Effector memory CD4-positive, alpha-beta T cell (primary cell): ENCODE measurements around the gene FNDC3B.

Experiments used
- DNase-seq, 3 donors: peaks; one replicate each; pipeline ENCODE4 v3.0.0-alpha.2; 2020
- H3K27ac ChIP-seq: 2 replicates; pipeline ENCODE4 v1.7.0; 2013; ENCODE audit warnings: mild to moderate bottlenecking, low read length, moderate library complexity; ENCODE audit not compliant: insufficient read depth, poor library complexity, severe bottlenecking
- H3K27me3 ChIP-seq: replicated peaks from 2 replicates; pipeline ENCODE4 v1.7.0; 2013; ENCODE audit warnings: mild to moderate bottlenecking, low read length; ENCODE audit not compliant: insufficient read depth, control insufficient read depth, poor library complexity, severe bottlenecking
- H3K36me3 ChIP-seq: 2 replicates; pipeline ENCODE4 v1.7.0; 2013; ENCODE audit warnings: mild to moderate bottlenecking, low read length, moderate library complexity; ENCODE audit not compliant: control insufficient read depth, insufficient read depth
- H3K4me1 ChIP-seq: 2 replicates; pipeline ENCODE4 v1.7.0; 2013; ENCODE audit warnings: low read length, mild to moderate bottlenecking; ENCODE audit not compliant: control insufficient read depth, insufficient read depth, poor library complexity, severe bottlenecking
- H3K4me3 ChIP-seq: 2 replicates; pipeline ENCODE4 v1.7.0; 2013; ENCODE audit warnings: low read length, low read depth, mild to moderate bottlenecking; ENCODE audit not compliant: insufficient read depth, poor library complexity, severe bottlenecking
- H3K9me3 ChIP-seq: 2 replicates; pipeline ENCODE4 v1.7.0; 2013; ENCODE audit warnings: mild to moderate bottlenecking, low read length, moderate library complexity; ENCODE audit not compliant: control insufficient read depth

The FNDC3B gene

DNA sequence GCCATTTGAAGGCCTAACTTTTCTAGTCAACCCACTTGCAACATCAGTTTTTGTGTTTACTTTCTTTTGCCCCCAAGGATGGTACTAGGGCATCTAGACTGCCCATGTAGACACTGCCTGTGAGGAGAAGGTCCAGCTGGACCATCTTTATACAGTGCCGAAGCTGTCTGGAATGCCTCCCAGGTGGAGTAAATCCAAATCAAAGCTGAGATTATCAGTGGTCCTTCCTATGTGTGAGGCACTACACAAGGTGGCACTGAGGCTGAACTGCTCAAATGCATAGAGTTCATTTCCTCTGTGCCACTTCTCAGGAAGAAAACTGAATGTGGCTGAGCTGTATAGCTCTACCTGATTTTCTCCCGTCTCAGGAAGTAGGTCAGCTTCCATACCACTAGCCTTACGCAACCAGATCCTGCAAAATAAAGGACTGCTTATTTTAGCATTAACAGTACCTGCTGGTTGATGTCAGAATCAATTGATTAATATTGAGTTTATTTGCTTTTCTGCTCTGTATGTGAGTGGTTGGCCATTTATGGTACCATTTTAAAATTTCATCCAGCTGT is 302.8 kb downstream of the FNDC3B start:
- Histone ChIP-seq H3K27me3 (no peaks in the 10 kb centered on the region), H3K4me3 (no peak overlapping the region), H3K36me3 (peaks cover 12% of the 10 kb centered on the region), H3K9me3 (no peaks in the 10 kb centered on the region), H3K4me1 (no peaks in the 10 kb centered on the region), H3K27ac (no peak overlapping the region)
- no peak for DNase-seq

DNA sequence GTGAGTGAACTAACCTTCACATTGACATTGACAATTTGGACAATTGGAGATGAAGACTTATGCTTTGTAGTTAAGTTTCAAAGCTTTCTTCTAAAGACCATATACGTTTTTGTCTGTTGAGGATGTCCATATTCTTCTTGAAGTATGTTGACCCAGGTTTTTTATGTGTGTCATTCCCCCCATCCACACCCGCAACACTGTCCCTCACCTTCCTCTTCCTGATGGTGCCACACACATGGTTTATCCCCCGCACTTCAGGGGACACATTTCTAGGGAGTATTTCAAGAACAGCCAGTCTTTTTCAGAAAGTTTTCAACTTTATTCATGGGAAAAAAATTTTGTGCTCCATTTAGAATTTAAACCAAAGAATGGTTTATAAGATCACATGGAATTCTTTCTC is 303.7 kb downstream of the FNDC3B start:
- Histone ChIP-seq H3K36me3 (peaks cover 14% of the 10 kb centered on the region), H3K27me3 (no peaks in the 10 kb centered on the region), H3K27ac (no peak overlapping the region), H3K9me3 (no peaks in the 10 kb centered on the region), H3K4me1 (no peaks in the 10 kb centered on the region), H3K4me3 (no peak overlapping the region)
- no peak for DNase-seq

DNA sequence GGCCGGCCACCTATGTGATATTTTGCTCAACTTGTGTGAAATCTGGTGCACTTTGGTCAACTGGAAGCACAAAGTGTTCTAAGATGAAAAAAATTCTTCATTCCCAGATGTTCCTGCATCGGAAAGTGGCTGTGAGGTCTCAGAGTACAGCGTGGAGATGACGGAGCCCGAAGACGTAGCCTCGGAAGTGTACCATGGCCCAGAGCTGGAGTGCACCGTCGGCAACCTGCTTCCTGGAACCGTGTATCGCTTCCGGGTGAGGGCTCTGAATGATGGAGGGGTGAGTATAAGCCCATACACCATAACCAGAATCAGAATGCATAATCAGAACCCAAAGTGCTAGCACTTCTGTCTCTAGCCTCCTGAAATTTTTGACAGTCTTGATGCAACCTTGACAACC is 304.6 kb downstream of the FNDC3B start:
- Histone ChIP-seq H3K36me3 (peaks cover 14% of the 10 kb centered on the region), H3K9me3 (no peaks in the 10 kb centered on the region), H3K27ac (no peak overlapping the region), H3K4me1 (no peaks in the 10 kb centered on the region), H3K4me3 (no peak overlapping the region), H3K27me3 (no peaks in the 10 kb centered on the region)
- DNase-seq: no peak

DNA sequence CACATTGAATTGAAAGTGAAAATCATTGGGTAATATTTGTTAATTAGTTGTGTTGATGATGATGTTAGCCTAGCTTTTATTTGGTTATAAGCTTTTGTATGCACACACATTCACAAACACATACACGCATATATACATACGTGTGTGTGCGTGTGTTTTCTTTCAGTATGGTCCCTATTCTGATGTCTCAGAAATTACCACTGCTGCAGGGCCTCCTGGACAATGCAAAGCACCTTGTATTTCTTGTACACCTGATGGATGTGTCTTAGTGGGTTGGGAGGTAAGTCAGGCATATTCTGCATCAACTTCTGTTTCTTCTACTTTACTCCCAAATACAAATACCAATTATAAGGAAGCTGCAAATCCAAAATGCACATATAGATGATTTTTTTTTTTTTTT is 306.8 kb downstream of the FNDC3B start:
- Histone ChIP-seq H3K27me3 (no peaks in the 10 kb centered on the region), H3K4me3 (no peak overlapping the region), H3K36me3 (peaks cover 14% of the 10 kb centered on the region), H3K4me1 (no peaks in the 10 kb centered on the region), H3K27ac (no peak overlapping the region), H3K9me3 (no peaks in the 10 kb centered on the region)
- no peak for DNase-seq

DNA sequence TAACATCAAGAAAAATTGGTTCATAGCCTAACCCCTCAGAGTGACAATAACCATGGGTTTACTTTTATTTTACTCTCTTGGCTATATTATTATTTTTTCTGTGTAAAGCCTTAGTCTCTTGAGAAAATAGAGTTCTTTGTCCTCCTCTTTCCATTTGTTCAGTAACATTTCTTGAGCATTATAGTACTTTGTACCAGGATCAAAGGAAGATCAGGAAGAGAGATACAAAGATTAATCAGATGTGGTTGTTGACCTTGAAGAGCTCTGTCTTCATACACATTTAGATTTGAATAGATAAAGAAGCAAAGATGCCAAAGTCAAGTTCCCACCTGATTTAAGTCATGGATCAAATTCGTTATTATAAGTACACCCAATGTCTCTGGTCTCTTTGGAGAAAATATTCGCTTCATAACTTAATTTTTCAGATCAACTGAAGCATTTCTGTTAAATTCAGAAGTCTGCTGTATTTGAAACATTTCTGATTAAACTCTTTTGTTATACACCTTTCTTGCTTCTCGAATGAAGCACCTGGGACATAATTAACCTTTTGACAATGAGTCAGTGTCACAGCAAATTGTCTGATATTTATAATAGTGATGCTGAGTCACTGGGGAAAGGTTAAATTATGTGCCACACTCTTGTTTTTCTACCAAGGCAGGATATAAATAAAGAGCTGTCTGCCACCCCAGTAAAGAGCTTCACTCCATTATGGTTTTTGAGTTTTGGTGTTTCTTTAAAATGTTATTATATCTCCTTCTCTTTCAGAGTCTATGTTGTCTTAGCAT is 308.7 kb downstream of the FNDC3B start:
- Histone ChIP-seq H3K4me3 (no peak overlapping the region), H3K4me1 (no peaks in the 10 kb centered on the region)

DNA sequence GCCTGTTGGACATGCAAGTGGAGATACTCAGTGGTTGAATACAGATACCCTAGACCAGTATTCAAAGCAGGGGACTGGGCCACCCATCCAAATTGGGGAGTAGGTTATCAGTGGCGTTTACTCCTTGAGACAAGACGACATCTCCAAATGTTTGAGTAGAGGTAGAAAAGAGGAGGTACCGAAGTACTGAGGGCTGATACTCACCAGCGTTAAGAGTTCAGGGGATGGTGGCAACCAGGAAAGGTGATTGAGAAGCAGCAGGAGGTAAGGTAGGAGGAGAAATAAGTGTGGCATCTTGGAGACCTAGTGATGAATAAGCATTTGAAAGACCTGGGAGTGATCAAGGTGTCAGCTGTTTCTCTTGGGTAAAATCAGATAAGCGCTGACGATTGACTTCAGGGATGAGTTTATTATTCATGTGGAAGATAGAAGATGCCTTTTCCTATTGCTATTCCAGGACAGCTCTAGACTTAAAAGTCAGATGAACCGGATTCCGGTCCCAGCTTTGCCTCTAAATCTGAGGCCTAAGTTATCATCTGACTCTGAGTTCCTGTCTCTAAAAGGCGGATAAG is 312.6 kb downstream of the FNDC3B start:
- DNase-seq: no peak
- peaks cover 19% of the 10 kb centered on the region for H3K36me3 ChIP-seq
- no peak overlapping the region for H3K4me3 ChIP-seq
- H3K9me3 ChIP-seq: no peaks in the 10 kb centered on the region
- H3K4me1 ChIP-seq: no peaks in the 10 kb centered on the region
- H3K27me3 ChIP-seq: no peaks in the 10 kb centered on the region
- H3K27ac ChIP-seq: no peak overlapping the region

More for the DNA sequence above, 308.7 kb downstream of the FNDC3B start:
- Histone ChIP-seq H3K9me3 (no peaks in the 10 kb centered on the region), H3K36me3 (peaks cover 20% of the 10 kb centered on the region), H3K27me3 (no peaks in the 10 kb centered on the region), H3K27ac (no peak overlapping the region)
- DNase-seq: no peak

DNA sequence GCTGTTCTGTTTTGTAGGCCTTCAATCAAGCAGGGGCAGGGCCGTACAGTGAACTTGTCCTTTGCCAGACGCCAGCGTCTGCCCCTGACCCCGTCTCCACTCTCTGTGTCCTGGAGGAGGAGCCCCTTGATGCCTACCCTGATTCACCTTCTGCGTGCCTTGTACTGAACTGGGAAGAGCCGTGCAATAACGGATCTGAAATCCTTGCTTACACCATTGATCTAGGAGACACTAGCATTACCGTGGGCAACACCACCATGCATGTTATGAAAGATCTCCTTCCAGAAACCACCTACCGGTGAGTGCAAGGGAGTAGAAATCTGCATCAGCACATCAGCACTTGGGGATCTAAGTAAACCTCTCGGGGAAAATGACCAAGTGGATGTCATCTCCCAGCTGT is 313.4 kb downstream of the FNDC3B start:
- H3K4me3 ChIP-seq: no peak overlapping the region
- H3K4me1 ChIP-seq: no peaks in the 10 kb centered on the region
- H3K27me3 ChIP-seq: no peaks in the 10 kb centered on the region
- no peaks in the 10 kb centered on the region for H3K9me3 ChIP-seq
- DNase-seq: no peak
- H3K27ac ChIP-seq: no peak overlapping the region
- H3K36me3 ChIP-seq: peaks cover 13% of the 10 kb centered on the region

DNA sequence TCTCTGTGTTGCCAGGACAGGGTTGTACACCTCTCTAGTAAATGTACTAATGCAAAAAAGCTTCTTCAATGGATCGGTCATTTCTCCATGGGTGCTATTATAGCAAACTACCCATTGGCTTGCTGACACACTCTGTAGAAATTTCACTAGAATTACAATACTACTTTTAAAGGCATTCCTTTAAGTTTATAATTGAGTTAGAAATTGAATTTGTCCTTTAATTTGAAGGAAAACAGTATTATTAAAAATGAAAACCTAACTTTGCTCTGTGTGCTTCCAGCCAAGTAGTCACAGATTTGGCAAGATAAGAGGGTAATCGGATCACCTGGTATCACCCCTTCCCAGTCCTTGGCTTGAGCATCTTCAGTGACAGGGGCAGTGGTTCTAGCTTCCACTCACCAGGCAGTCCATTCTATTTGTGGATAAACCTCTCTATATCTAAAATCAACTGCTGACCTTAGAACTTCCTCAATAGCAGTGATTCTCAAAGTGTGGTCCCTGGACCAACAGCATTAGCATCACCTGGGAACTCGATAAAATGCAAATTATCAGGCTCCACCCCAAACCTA is 315.6 kb downstream of the FNDC3B start:
- Histone ChIP-seq H3K4me1 (no peaks in the 10 kb centered on the region), H3K9me3 (no peaks in the 10 kb centered on the region), H3K4me3 (no peak overlapping the region), H3K27ac (no peak overlapping the region), H3K36me3 (peaks cover 15% of the 10 kb centered on the region), H3K27me3 (no peaks in the 10 kb centered on the region)
- no peak for DNase-seq

DNA sequence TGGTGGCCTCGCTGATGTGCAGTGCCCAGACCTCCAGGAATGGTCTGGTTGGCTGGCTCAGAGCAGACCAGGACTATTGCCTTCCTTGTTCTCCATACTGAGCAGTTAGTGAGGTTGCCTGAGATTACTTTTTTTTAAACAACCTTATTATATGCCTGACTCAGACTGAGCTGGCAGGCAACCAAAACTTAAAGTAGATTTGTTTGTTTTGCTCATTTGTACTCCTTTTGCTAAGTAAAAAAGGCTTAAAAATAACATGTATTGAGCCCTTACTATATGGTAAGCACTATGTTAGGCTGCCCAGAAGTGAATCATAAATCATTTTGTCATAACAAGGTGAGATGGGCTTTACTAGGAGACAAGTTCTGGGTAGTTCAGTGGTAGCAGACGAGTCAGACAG is 316.5 kb downstream of the FNDC3B start:
- Histone ChIP-seq H3K4me1 (no peaks in the 10 kb centered on the region), H3K27ac (no peak overlapping the region), H3K27me3 (no peaks in the 10 kb centered on the region), H3K4me3 (no peak overlapping the region), H3K9me3 (no peaks in the 10 kb centered on the region), H3K36me3 (peaks cover 15% of the 10 kb centered on the region)
- DNase-seq: no peak

DNA sequence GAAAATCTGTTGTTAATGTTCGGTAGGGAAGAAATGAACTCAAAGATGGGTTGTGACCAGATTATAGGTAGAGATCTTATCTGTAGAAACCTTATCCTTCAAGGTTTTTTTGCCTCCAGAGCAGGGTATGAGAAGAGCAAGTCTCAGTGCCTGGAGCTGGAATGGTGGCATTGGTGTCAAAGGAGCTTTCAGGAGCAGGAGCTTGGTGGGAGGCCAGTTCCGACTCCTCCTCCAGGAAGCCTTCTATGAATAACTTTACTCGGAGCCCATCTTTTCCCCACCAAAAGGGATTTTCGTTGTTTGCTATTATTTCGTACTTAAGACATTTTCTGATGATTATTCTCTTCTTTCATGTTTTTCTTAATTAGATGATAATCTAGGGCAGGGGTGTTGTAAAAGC is 317.0 kb downstream of the FNDC3B start:
- DNase-seq: no peak
- H3K36me3 ChIP-seq: peaks cover 15% of the 10 kb centered on the region
- no peaks in the 10 kb centered on the region for H3K27me3 ChIP-seq

More for the DNA sequence above, 317.0 kb downstream of the FNDC3B start:
- H3K9me3 ChIP-seq: no peaks in the 10 kb centered on the region
- no peak overlapping the region for H3K27ac ChIP-seq
- no peak overlapping the region for H3K4me3 ChIP-seq
- H3K4me1 ChIP-seq: no peaks in the 10 kb centered on the region
